GM12878 (cell line): ENCODE measurements around the gene NEK10. TPM values are rescaled to one million over a fixed set of nuclear protein-coding genes. Genes with fewer than 3 reads are reported as not detected.

ENCODE experiments used
- ATAC-seq: fragments of 200-7000 bp; cut with Tn5 transposase; 3 replicates; pipeline ENCODE4 v1.9.1; 2020; ENCODE audit warnings: mild to moderate bottlenecking, moderate library complexity
- BruUV-seq: library from RNA; stranded (reverse); fragments of 400-500 nt; replicated peaks from 2 replicates; lab custom pipeline; 2021; lab: Mats Ljungman, UMichigan
- CTCF ChIA-PET: fragments of 300-600 bp; sonication (Branson Sonifier 250); formaldehyde crosslinking; extraction: SDS; loops from one replicate; lab custom pipeline; 2021; ENCODE audit warnings: inconsistent platforms; lab: Yijun Ruan, JAX
- POLR2A ChIA-PET: fragments of 350-600 bp; formaldehyde crosslinking; extraction: SDS; loops from one replicate; lab custom pipeline; 2021; ENCODE audit warnings: inconsistent platforms; lab: Charles Lee
- RAD21 ChIA-PET: fragments of 300-600 bp; sonication (Branson Sonifier 250); formaldehyde crosslinking; loops from one replicate; lab custom pipeline; 2023; ENCODE audit warnings: antibody characterized with exemption; ENCODE audit not compliant: unreplicated experiment; lab: Charles Lee
- SMC1A ChIA-PET: fragments of 300-600 bp; sonication (Branson Sonifier 250); formaldehyde crosslinking; loops from one replicate; lab custom pipeline; 2023; ENCODE audit not compliant: unreplicated experiment, uncharacterized antibody; lab: Charles Lee
- DNase-seq: peaks from one replicate; pipeline ENCODE4 v3.0.0-alpha.2; 2011; ENCODE audit warnings: low read depth, low spot score
- FAIRE-seq: peaks from 3 replicates; lab custom pipeline; 2011; peaks lifted over from hg19 to GRCh38; lab: Jason Lieb, UNC
- H2AFZ ChIP-seq: 2 replicates; pipeline ENCODE4 v1.6.0; 2011; ENCODE audit warnings: low read depth, low read length, control low read depth; ENCODE audit not compliant: control insufficient read depth
- H3K27ac ChIP-seq: 2 replicates; pipeline ENCODE4 v1.5.1; 2011; ENCODE audit warnings: control low read depth; ENCODE audit not compliant: control insufficient read depth, insufficient read depth
- H3K27me3 ChIP-seq, 2 experiments: replicated peaks in 1 of 2; 2 replicates each; pipeline versions ENCODE4 v1.6.0 to v1.6.1; 2011; ENCODE audit warnings: low read length in 1 of 2; ENCODE audit not compliant: control insufficient read depth in 2 of 2, insufficient read depth in 2 of 2
- H3K36me3 ChIP-seq, 2 experiments: 2 replicates each; pipeline ENCODE4 v1.5.1; 2011; ENCODE audit warnings: low read length in 1 of 2; ENCODE audit not compliant: control insufficient read depth in 2 of 2, insufficient read depth in 2 of 2
- H3K4me1 ChIP-seq: 2 replicates; pipeline ENCODE4 v1.6.1; 2011; ENCODE audit warnings: mild to moderate bottlenecking, low read length, moderate library complexity, mixed read lengths; ENCODE audit not compliant: control insufficient read depth, insufficient read depth
- H3K4me2 ChIP-seq: 2 replicates; pipeline ENCODE4 v1.6.0; 2011; ENCODE audit warnings: control low read depth; ENCODE audit not compliant: control insufficient read depth, insufficient read depth
- H3K4me3 ChIP-seq: fragments of 200-600 bp; sonication (generic); 2 replicates; pipeline ENCODE4 v1.5.1; 2016
- H3K79me2 ChIP-seq: 2 replicates; pipeline ENCODE4 v1.6.0; 2011; ENCODE audit warnings: low read length; ENCODE audit not compliant: control insufficient read depth, insufficient read depth
- H3K9ac ChIP-seq: 2 replicates; pipeline ENCODE4 v1.8.0; 2011; ENCODE audit warnings: low read length, control low read depth, mixed read lengths; ENCODE audit not compliant: control insufficient read depth, insufficient read depth
- H3K9me3 ChIP-seq: replicated peaks from 3 replicates; pipeline ENCODE4 v1.5.1; 2011; ENCODE audit warnings: mild to moderate bottlenecking, low read length; ENCODE audit not compliant: control insufficient read depth, insufficient read depth
- H4K20me1 ChIP-seq: 2 replicates; pipeline ENCODE4 v1.6.0; 2011; ENCODE audit not compliant: control insufficient read depth, insufficient read depth
- CEBPZ ChIP-seq: fragments of 150-350 bp; IDR thresholded peaks from 2 replicates; pipeline ENCODE4 v1.6.1; 2016; ENCODE audit warnings: low read depth, low read length
- REST ChIP-seq: IDR thresholded peaks from 2 replicates; pipeline ENCODE4 v1.6.1; 2012; ENCODE audit warnings: mild to moderate bottlenecking, low read depth, low read length
- USF1 ChIP-seq: IDR thresholded peaks from 2 replicates; pipeline ENCODE4 v1.6.1; 2011; ENCODE audit warnings: borderline replicate concordance, low read depth, mild to moderate bottlenecking, moderate library complexity, mixed read lengths, low read length; ENCODE audit not compliant: insufficient read depth; ENCODE audit errors: extremely low read length
- WGBS: methylation state at CpG from one replicate; pipeline ENCODE4 v1.1.6; 2016; ENCODE audit warnings: low lambda C conversion rate; ENCODE audit not compliant: insufficient replicate concordance, insufficient coverage; ENCODE audit errors: missing lambda C conversion rate; 5-methylcytosine and 5-hydroxymethylcytosine counted together
- in situ Hi-C: fragments of 300-500 bp; cut with MboI; formaldehyde crosslinking; loops from 9 replicates; pipeline ENCODE4 v1.14.3; 2018; ENCODE audit warnings: mixed read lengths
- intact Hi-C: fragments of 100-400 bp; cut with micrococcal nuclease; formaldehyde crosslinking; loops from one replicate; pipeline ENCODE4 v1.14.2; 2022; ENCODE audit not compliant: unreplicated experiment
- polyA plus RNA-seq, 11 experiments: library from polyadenylated mRNA; depleted of rRNA in 4 of 11; unstranded in 6 of 11; stranded (reverse) in 5 of 11; fragments of >200 nt; fragmentation: Nextera tagmentation in 4 of 11; fragmentation: Illumina TruSeq in 1 of 11; extraction: Ambion mirVana in 4 of 11; extraction: Trizol in 1 of 11; gene quantifications; 1 replicate in 1 of 11; 2 replicates in 10 of 11; pipeline versions ENCODE4 v1.2.1 to v1.2.3, GENCODE V29; 2011 to 2016; ENCODE audit warnings: inconsistent platforms in 2 of 11, missing spikeins in 2 of 11, low read depth in 1 of 11
- total RNA-seq, 4 experiments: library from RNA; depleted of rRNA in 3 of 4; stranded (reverse); fragments of >200 nt in 3 of 4; fragmentation: Illumina TruSeq in 1 of 4; extraction: Trizol in 1 of 4; gene quantifications; 2 replicates each; pipeline versions ENCODE4 v1.2.1 to v1.2.3, GENCODE V29; 2013 to 2021

Gene NEK10
- total and polyA plus RNA-seq, 10 of the 15 experiments (the other 5 are each of a cell fraction or from before 2014, with no cell fraction given) = 0.06 to 0.40 (median 0.16) TPM; not detected in 2

GRCh38 chr3:27193056-27193455, 176.1 kb downstream of the NEK10 start:
- TF ChIP-seq CEBPZ (no peak), REST (no peak), USF1 (no peak)
- H3K27ac ChIP-seq = no peak overlapping the region
- no peak overlapping the region for H2AFZ ChIP-seq
- FAIRE-seq (no peak), ATAC-seq (no peak), DNase-seq (no peak)
- POLR2A ChIA-PET = interaction anchor here (0.7 kb wide), 1 partner anchor 19 kb away, joined by 5 read pairs; no protein-coding TSS in a partner anchor
- intact Hi-C loops (no loop called here), in situ Hi-C loops (no loop called here)
- no peaks in the 10 kb centered on the region for H3K4me1 ChIP-seq
- H3K4me2 ChIP-seq = no peak overlapping the region
- RAD21 ChIA-PET = interaction anchor here (0.9 kb wide), 1 partner anchor 21 kb away, joined by 3 read pairs; no protein-coding TSS in a partner anchor
- H3K79me2 ChIP-seq = no peaks in the 10 kb centered on the region
- H3K36me3 ChIP-seq = no peaks in the 10 kb centered on the region
- SMC1A ChIA-PET = no interaction called here
- no peaks in the 10 kb centered on the region for H3K9me3 ChIP-seq
- CTCF ChIA-PET = no interaction called here
- no TSS peak for BruUV-seq
- no peaks in the 10 kb centered on the region for H3K27me3 ChIP-seq
- 0% methylated on average over 2 of the region's 2 CpGs for WGBS
- no peak overlapping the region for H3K4me3 ChIP-seq
- no peaks in the 10 kb centered on the region for H4K20me1 ChIP-seq
- no peak overlapping the region for H3K9ac ChIP-seq
